ENCODE results near the gene ECI2. TPM values are rescaled to one million over a fixed set of nuclear protein-coding genes. Genes with fewer than 3 reads are reported as not detected.
"Not testable (repeated sequence)": the region's sequence is repeated elsewhere in the genome, so short reads cannot be mapped to it uniquely, and the experiment has no call there.

Gene ECI2
- total RNA-seq, 6 donors from 2014 or later: 20.8 to 51.5 (median 34.1) TPM

DNA sequence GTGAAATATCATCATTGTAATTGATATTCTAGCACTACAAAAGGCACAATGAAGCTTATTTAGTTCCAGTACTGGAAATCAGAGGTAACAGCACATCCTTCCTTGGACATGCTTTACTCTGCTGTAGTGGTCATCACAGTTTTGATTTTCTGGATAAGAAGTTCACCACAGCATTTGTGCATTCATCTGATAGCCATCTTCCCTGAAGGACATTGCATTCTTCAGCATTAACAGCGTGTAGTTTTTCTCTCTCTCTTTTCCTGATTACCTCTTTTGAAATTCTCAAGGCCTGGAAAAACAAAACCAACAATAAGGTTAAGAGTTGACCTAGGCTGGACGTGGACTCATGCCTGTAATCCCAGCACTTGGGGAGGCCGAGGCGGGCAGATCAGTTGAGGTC lies 19.6 kb downstream of the ECI2 start:
- Histone ChIP-seq H3K36me3 (peaks cover 11 to 58% (median 45%) of the 10 kb centered on the region in 4 donors), H3K27ac (no peak overlapping the region), H3K4me3 (no peak overlapping the region), H3K27me3 (no peaks in the 10 kb centered on the region), H3K9me3 (peaks cover 0 to 12% (median 3%) of the 10 kb centered on the region in 4 donors), H3K4me1 (no peaks in the 10 kb centered on the region)
- ATAC-seq (ENCODE audit: low FRiP score in 2 of 2) (no peak), DNase-seq (no peak)
- no peak for TF ChIP-seq CTCF (IDR thresholded peaks at IDR 0.05)
- TF ChIP-seq EP300 (IDR thresholded peaks at IDR 0.05): no peak
- no peak for TF ChIP-seq POLR2A (IDR thresholded peaks at IDR 0.05)
- 94 to 97% methylated on average over 4 of the region's 4 CpGs for WGBS, 2 donors

DNA sequence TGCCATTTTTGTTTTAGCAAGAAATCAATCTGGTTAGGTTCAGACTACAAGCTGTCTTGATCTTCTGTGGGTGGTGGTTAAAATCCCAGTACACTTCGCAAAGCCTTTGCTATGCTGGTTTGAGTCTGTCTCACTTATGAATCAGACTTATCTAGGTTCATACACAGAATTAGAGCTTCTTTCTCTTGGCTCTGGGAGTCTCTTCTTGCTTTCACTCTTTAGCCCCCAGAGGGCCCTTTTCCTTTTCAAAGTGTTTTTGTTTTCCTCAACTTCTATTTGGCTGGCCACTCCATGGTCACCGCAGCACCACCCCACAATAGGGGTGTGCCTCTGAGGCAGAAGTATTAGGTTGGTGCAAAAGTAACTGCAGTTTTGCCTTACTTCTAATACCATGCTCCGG lies 21.3 kb downstream of the ECI2 start:
- WGBS, 2 donors: 97 to 100% methylated on average over 3 of the region's 3 CpGs
- DNase-seq (no peak), ATAC-seq (ENCODE audit: low FRiP score in 2 of 2) (peak in 1 of 2 donors; percentile 71)
- Histone ChIP-seq H3K27ac (no peak overlapping the region), H3K4me3 (no peak overlapping the region), H3K27me3 (no peaks in the 10 kb centered on the region), H3K4me1 (no peaks in the 10 kb centered on the region), H3K36me3 (peaks cover 7 to 42% (median 32%) of the 10 kb centered on the region in 4 donors), H3K9me3 (peaks cover 0 to 12% (median 3%) of the 10 kb centered on the region in 4 donors)
- TF ChIP-seq CTCF (IDR thresholded peaks at IDR 0.05) (no peak), POLR2AphosphoS5 (IDR thresholded peaks at IDR 0.05) (no peak), EP300 (IDR thresholded peaks at IDR 0.05) (no peak), POLR2A (IDR thresholded peaks at IDR 0.05) (no peak)

DNA sequence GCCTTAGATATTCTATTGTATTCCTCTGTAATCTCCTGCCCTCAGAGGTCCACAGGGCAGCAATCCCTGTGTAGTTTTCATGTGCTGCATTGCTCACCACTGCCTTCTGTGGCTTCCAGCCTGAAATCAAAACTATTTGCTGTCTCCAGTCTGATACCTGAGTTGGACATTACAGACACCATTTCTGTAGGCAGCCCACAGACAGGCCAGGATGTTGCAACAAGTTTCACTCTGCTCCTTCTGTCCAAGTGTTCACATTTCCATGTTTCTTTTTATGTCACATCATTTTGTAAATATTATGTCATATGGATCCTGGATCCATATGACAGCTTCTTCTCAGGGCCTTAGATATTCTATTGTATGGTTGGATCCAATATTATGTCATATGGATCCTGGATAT lies 21.7 kb downstream of the ECI2 start:
- ATAC-seq (ENCODE audit: low FRiP score in 2 of 2) (no peak), DNase-seq (no peak)
- Histone ChIP-seq H3K27ac (no peak overlapping the region), H3K4me3 (no peak overlapping the region), H3K27me3 (no peaks in the 10 kb centered on the region), H3K36me3 (peaks cover 7 to 37% (median 27%) of the 10 kb centered on the region in 4 donors), H3K4me1 (no peaks in the 10 kb centered on the region), H3K9me3 (peaks cover 0 to 12% (median 3%) of the 10 kb centered on the region in 4 donors)
- TF ChIP-seq POLR2A (IDR thresholded peaks at IDR 0.05) (no peak), CTCF (IDR thresholded peaks at IDR 0.05) (no peak), EP300 (IDR thresholded peaks at IDR 0.05) (no peak), POLR2AphosphoS5 (IDR thresholded peaks at IDR 0.05) (no peak)

DNA sequence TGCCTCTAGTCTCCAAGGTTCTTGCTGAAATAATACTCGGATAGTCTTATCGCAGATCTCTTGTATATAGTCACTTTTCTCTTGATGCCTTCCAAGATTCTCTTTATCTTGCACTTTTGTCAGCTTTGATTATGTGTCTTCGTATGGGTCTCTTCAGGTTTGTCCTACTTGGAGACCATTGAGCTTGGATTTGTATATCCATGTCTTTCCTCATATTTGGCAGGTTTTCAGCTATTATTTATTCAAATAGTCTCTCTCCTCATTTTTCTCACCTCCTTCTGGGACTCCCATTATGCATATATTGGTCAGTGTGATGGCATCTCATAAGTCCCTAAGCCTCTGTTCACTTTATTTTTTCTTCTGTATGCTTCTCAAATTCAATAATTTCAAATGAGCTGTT lies 23.0 kb downstream of the ECI2 start:
- peaks cover 7 to 24% (median 21%) of the 10 kb centered on the region in 4 donors for H3K36me3 ChIP-seq
- H3K27me3 ChIP-seq: no peaks in the 10 kb centered on the region
- no peak overlapping the region for H3K27ac ChIP-seq
- no peak for ATAC-seq (ENCODE audit: low FRiP score in 2 of 2)
- DNase-seq: no peak
- no peaks in the 10 kb centered on the region for H3K4me1 ChIP-seq
- TF ChIP-seq POLR2AphosphoS5 (IDR thresholded peaks at IDR 0.05): no peak
- no peak for TF ChIP-seq CTCF (IDR thresholded peaks at IDR 0.05)
- TF ChIP-seq EP300 (IDR thresholded peaks at IDR 0.05): no peak
- TF ChIP-seq POLR2A (IDR thresholded peaks at IDR 0.05): no peak
- peaks cover 0 to 12% (median 3%) of the 10 kb centered on the region in 4 donors for H3K9me3 ChIP-seq
- no peak overlapping the region for H3K4me3 ChIP-seq
- WGBS, 2 donors: 88 to 95% methylated on average over 3 of the region's 3 CpGs

- ATAC-seq (ENCODE audit: low FRiP score in 2 of 2); H3K4me1 ChIP-seq; H3K36me3 ChIP-seq; H3K27me3 ChIP-seq; H3K4me3 ChIP-seq; H3K27ac ChIP-seq; DNase-seq: not testable (repeated sequence)
- H3K9me3 ChIP-seq: peaks cover 0 to 12% (median 3%) of the 10 kb centered on the region in 4 donors
- WGBS, 2 donors: 48 to 53% methylated on average over 4 of the region's 4 CpGs
Observed at GRCh38 chr6:4109363-4109815, 26.0 kb downstream of the ECI2 start.
